RWPE2 (cell line): Measurements from ENCODE around the gene CNIH4.
A peak's percentile ranks its signal among the peaks of the same experiment; 100 is the strongest.
"Not testable (repeated sequence)": the region's sequence is repeated elsewhere in the genome, so short reads cannot be mapped to it uniquely, and the experiment has no call there.

ENCODE experiments used
- ATAC-seq: fragments of 200-7000 bp; cut with Tn5 transposase; 3 replicates; pipeline ENCODE4 v1.9.1; 2021; ENCODE audit warnings: low read depth
- DNase-seq: peaks from one replicate; pipeline ENCODE4 v3.0.0-alpha.2; 2020; ENCODE audit warnings: low spot score
- H3K27ac ChIP-seq: fragments of 450-650 bp; 2 replicates; pipeline ENCODE4 v1.5.1; 2017; ENCODE audit warnings: mild to moderate bottlenecking; ENCODE audit not compliant: poor library complexity, severe bottlenecking
- H3K27me3 ChIP-seq: fragments of 250-450 bp; sonication (Bioruptor Pico); 2 replicates; pipeline ENCODE4 v1.5.1; 2021; ENCODE audit warnings: mild to moderate bottlenecking, moderate library complexity; ENCODE audit not compliant: insufficient read depth, poor library complexity, severe bottlenecking
- H3K36me3 ChIP-seq: fragments of 250-450 bp; sonication (Bioruptor Pico); 2 replicates; pipeline ENCODE4 v1.5.1; 2020; ENCODE audit warnings: low read depth, mild to moderate bottlenecking, moderate library complexity
- H3K4me1 ChIP-seq: fragments of 250-450 bp; sonication (Bioruptor Pico); 2 replicates; pipeline ENCODE4 v1.5.1; 2021; ENCODE audit warnings: mild to moderate bottlenecking, moderate library complexity; ENCODE audit not compliant: insufficient read depth, poor library complexity, severe bottlenecking
- H3K4me3 ChIP-seq: fragments of 250-450 bp; sonication (Bioruptor Pico); 2 replicates; pipeline ENCODE4 v1.5.1; 2021; ENCODE audit warnings: mild to moderate bottlenecking, moderate library complexity; ENCODE audit not compliant: severe bottlenecking
- H3K9me3 ChIP-seq: fragments of 250-450 bp; sonication (Bioruptor Pico); 2 replicates; pipeline ENCODE4 v1.5.1; 2021; ENCODE audit warnings: mild to moderate bottlenecking, moderate library complexity; ENCODE audit not compliant: severe bottlenecking
- TF ChIP-seq, protein P1 (sequence below): fragments of 450-650 bp; IDR thresholded peaks from one replicate; pipeline ENCODE4 v1.5.1; 2017; ENCODE audit warnings: mild to moderate bottlenecking, moderate library complexity; ENCODE audit not compliant: poor library complexity, severe bottlenecking

Gene CNIH4

GRCh38 chr1:224356685-224357625 lies at the start of gene CNIH4:
Gene CNIH4 (plus strand): TSS chr1:224356879. CDS start chr1:224356925, 46 bp downstream.
- H3K27ac ChIP-seq, result peak within 1 kb of the TSS; percentile 55
- H3K4me3 ChIP-seq, result peak within 1 kb of the TSS; percentile 89
- H3K36me3 ChIP-seq, result peaks cover 4% of the 10 kb centered on the region; the same call in 1 of the 2 replicates
- TF ChIP-seq, protein P1, sequence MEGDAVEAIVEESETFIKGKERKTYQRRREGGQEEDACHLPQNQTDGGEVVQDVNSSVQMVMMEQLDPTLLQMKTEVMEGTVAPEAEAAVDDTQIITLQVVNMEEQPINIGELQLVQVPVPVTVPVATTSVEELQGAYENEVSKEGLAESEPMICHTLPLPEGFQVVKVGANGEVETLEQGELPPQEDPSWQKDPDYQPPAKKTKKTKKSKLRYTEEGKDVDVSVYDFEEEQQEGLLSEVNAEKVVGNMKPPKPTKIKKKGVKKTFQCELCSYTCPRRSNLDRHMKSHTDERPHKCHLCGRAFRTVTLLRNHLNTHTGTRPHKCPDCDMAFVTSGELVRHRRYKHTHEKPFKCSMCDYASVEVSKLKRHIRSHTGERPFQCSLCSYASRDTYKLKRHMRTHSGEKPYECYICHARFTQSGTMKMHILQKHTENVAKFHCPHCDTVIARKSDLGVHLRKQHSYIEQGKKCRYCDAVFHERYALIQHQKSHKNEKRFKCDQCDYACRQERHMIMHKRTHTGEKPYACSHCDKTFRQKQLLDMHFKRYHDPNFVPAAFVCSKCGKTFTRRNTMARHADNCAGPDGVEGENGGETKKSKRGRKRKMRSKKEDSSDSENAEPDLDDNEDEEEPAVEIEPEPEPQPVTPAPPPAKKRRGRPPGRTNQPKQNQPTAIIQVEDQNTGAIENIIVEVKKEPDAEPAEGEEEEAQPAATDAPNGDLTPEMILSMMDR, result no peak
- no peaks in the 10 kb centered on the region for H3K9me3 ChIP-seq
- H3K4me1 ChIP-seq, result no peaks in the 10 kb centered on the region
- peak; percentile 80 for DNase-seq
- peak; percentile 96 for ATAC-seq
- no peaks in the 10 kb centered on the region for H3K27me3 ChIP-seq

DNA sequence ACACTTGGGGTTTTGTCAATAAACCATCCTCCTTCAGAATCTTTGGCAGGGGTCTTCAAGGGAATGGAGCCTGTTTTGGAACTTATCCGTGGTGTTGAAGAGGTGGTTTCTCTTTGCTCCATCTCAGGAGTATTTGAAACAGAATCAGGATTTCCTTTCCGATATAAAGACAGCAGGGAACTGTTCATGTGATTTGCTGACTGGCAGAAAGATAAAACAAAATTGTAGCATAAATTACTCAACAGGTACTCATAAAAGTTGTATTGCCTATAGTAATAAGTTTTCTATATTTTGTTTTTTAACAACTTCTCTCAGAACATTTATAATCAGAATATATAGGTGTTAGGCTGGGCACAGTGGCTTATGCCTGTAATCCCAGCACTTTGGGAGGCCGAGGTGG lies 48.6 kb upstream of the CNIH4 start:
- ATAC-seq (no peak), DNase-seq (no peak)
- no peak overlapping the region for H3K27ac ChIP-seq
- H3K4me3 ChIP-seq, result no peak overlapping the region
- no peaks in the 10 kb centered on the region for H3K4me1 ChIP-seq
- TF ChIP-seq, protein P1, result no peak
- H3K27me3 ChIP-seq, result no peaks in the 10 kb centered on the region
- H3K9me3 ChIP-seq, result no peaks in the 10 kb centered on the region
- H3K36me3 ChIP-seq, result peaks cover 10% of the 10 kb centered on the region; the same call in 1 of the 2 replicates

DNA sequence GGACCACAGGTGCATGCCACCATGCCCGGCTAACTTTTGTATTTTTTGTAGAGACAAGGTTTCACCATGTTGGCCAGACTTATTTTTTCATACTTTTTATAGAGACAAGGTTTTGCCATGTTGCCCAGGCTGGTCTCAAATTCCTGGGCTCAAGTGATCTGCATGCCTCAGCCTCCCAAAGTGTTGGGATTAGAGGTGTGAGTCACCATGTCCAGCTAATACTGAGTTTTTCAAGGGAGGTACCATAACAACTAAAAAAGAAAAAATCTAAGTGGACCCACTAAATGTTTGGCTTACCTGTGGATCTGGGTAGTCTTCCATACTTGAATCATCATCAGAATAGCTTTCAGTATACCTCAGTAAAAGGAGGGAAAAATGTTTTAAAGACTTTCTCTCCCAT lies 45.2 kb upstream of the CNIH4 start:
- ATAC-seq, H3K9me3 ChIP-seq, H3K27me3 ChIP-seq, H3K4me3 ChIP-seq, DNase-seq, H3K27ac ChIP-seq, H3K4me1 ChIP-seq, H3K36me3 ChIP-seq: not testable (repeated sequence)

GRCh38 chr1:224312025-224312424 lies 44.7 kb upstream of the CNIH4 start:
- no peak overlapping the region for H3K4me3 ChIP-seq

GRCh38 chr1:224317383-224318045 lies 39.2 kb upstream of the CNIH4 start:
- DNase-seq (no peak), ATAC-seq (no peak)
- no peaks in the 10 kb centered on the region for H3K4me1 ChIP-seq
- H3K36me3 ChIP-seq, result no peaks in the 10 kb centered on the region; the same call in 1 of the 2 replicates
- no peaks in the 10 kb centered on the region for H3K9me3 ChIP-seq
- TF ChIP-seq, protein P1, result no peak
- no peak overlapping the region for H3K27ac ChIP-seq
- H3K27me3 ChIP-seq, result no peaks in the 10 kb centered on the region
- H3K4me3 ChIP-seq, result no peak overlapping the region

More at GRCh38 chr1:224312025-224312424, 44.7 kb upstream of the CNIH4 start:
- peaks cover 3% of the 10 kb centered on the region for H3K36me3 ChIP-seq
- no peaks in the 10 kb centered on the region for H3K4me1 ChIP-seq
- H3K27me3 ChIP-seq, result no peaks in the 10 kb centered on the region
- no peaks in the 10 kb centered on the region for H3K9me3 ChIP-seq
- DNase-seq, result no peak
- TF ChIP-seq, protein P1, result no peak
- H3K27ac ChIP-seq, result no peak overlapping the region
- ATAC-seq, result no peak
